Measurements from ENCODE around the gene ZDHHC19. TPM values are rescaled to one million over a fixed set of nuclear protein-coding genes. Genes with fewer than 3 reads are reported as not detected.

ZDHHC19 gene
- total and polyA plus RNA-seq, 2 experiments from 2014 or later, result not detected

DNA sequence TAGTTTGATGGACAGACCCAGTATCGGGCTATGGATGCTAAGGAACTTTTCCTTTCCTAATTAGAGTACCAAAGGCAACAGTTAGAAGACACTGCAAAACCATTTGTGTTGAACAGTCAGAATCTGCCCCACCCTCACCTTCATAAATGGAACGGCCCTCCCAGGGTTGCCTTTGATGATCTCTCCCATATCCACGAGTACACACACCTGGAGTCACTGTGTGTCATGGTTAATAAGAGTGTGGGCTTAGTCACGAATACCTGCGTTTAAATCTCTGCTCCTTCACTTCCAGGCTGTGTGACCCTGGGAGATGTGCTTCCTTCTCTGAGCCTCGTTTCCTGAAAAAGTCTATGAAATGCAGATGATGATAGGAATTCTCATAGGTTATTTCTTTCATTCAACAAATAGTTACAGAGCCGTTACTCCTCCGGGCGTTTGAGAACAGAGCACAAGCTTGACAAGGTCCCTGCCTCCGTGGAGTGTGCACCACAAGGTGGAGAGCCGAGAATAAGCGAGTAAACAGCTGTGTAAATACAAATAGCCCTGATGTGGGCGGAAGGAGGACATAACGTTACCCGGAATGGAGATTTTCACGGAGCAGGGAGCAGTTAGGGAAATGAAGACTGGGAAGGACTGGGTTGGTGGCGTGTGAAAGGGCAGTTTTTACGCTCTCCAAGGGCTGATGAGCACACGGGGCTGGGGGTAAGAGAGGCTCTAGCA, 11.8 kb upstream of the ZDHHC19 start:
- H3K36me3 ChIP-seq (ENCODE audit: low read depth), result no peaks in the 10 kb centered on the region
- no peak overlapping the region for H3K4me3 ChIP-seq
- no peaks in the 10 kb centered on the region for H3K79me2 ChIP-seq (ENCODE audit: insufficient read depth)
- in situ Hi-C loops (cut with MboI), result no loop called here
- H2AFZ ChIP-seq, result no peak overlapping the region; the same call in 1 of the 2 replicates
- H3K4me2 ChIP-seq (ENCODE audit: unreplicated experiment), result no peak overlapping the region
- no peak for TF ChIP-seq EZH2 (IDR thresholded peaks at IDR 0.05; ENCODE audit: insufficient read depth, poor library complexity, severe bottlenecking)
- TF ChIP-seq EZH2phosphoT487 (IDR thresholded peaks at IDR 0.05; ENCODE audit: insufficient read depth, low read depth), result no peak
- H3K9ac ChIP-seq, result no peak overlapping the region
- no peaks in the 10 kb centered on the region for H3K9me2 ChIP-seq (ENCODE audit: insufficient read depth)
- 55 to 59% methylated on average over 19 of the region's 19 CpGs for WGBS, 2 experiments (ENCODE audit: low coverage in 1 of 2, low lambda C conversion rate in 2 of 2, missing lambda C conversion rate in 2 of 2)
- H4K20me1 ChIP-seq (ENCODE audit: insufficient read depth), result no peaks in the 10 kb centered on the region
- no peak for DNase-seq
- H3K9me3 ChIP-seq (ENCODE audit: low read depth), result no peaks in the 10 kb centered on the region
- H3K27ac ChIP-seq, result no peak overlapping the region
- H3F3A ChIP-seq (ENCODE audit: insufficient read depth), result peaks cover 13% of the 10 kb centered on the region; the same call in 1 of the 2 replicates
- no peaks in the 10 kb centered on the region for H3K27me3 ChIP-seq (replicated peaks; ENCODE audit: insufficient read depth)
- peaks cover 6% of the 10 kb centered on the region; the same call in 1 of the 2 replicates for H3K4me1 ChIP-seq (ENCODE audit: insufficient read depth)

DNA sequence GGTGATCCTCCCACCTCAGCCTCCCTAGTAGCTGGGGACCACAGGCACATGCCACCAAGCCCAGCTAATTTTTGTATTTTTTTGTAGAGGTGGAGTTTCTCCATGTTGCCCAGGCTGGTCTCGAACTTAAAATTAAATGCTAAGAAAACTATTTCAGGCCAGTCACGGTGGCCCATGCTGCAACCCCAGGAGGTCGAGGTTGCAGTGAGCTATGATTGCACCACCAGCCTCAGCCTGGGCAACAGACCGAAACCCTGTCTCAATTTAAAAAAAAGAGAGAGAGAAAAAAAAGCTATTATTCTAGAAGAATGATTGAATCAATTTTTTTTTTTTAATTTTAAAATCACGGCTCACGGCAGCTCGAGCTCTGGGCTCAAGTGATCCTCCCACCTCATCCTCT, 9.8 kb upstream of the ZDHHC19 start:
- no peaks in the 10 kb centered on the region for H3K9me3 ChIP-seq (ENCODE audit: low read depth)
- H3K4me1 ChIP-seq (ENCODE audit: insufficient read depth), result peaks cover 6% of the 10 kb centered on the region; the same call in 1 of the 2 replicates
- WGBS, 2 experiments (ENCODE audit: low coverage in 1 of 2, low lambda C conversion rate in 2 of 2, missing lambda C conversion rate in 2 of 2), result 81 to 83% methylated on average over 7 of the region's 7 CpGs
- no peak overlapping the region for H2AFZ ChIP-seq
- no peak overlapping the region for H3K4me3 ChIP-seq
- TF ChIP-seq EZH2 (IDR thresholded peaks at IDR 0.05; ENCODE audit: insufficient read depth, poor library complexity, severe bottlenecking), result no peak
- TF ChIP-seq EZH2phosphoT487 (IDR thresholded peaks at IDR 0.05; ENCODE audit: insufficient read depth, low read depth), result no peak
- no peaks in the 10 kb centered on the region for H3K79me2 ChIP-seq (ENCODE audit: insufficient read depth)
- in situ Hi-C loops (cut with MboI), result no loop called here
- H3K27me3 ChIP-seq (replicated peaks; ENCODE audit: insufficient read depth), result no peaks in the 10 kb centered on the region
- no peaks in the 10 kb centered on the region for H3K9me2 ChIP-seq (ENCODE audit: insufficient read depth)
- no peak overlapping the region for H3K27ac ChIP-seq
- H3K4me2 ChIP-seq (ENCODE audit: unreplicated experiment), result no peak overlapping the region
- no peak for DNase-seq
- no peaks in the 10 kb centered on the region for H3K36me3 ChIP-seq (ENCODE audit: low read depth)
- no peaks in the 10 kb centered on the region for H4K20me1 ChIP-seq (ENCODE audit: insufficient read depth)
- H3K9ac ChIP-seq, result no peak overlapping the region
- peaks cover 13% of the 10 kb centered on the region; the same call in 1 of the 2 replicates for H3F3A ChIP-seq (ENCODE audit: insufficient read depth)

DNA sequence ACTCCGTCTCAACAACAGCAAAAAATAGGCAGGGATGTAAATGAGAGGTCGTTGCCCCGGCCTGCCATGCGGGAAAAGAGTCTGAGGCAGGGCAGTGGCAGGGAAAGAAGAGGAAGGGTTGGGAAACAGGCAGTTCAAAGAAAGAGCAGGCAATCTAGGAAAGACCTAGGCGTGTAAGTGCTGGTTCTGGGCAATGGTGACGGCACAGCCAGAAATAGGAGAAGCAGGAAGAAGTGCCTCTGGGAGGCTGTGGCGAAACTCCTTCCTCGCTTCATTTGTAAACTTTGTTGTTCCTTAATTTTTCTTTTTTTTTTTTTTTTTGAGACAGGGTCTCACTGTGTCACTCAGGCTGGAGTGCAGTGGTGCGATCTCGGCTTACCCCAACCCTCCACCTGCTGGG, 9.4 kb upstream of the ZDHHC19 start:
- 91% methylated on average over 10 of the region's 10 CpGs for WGBS, 2 experiments (ENCODE audit: low coverage in 1 of 2, low lambda C conversion rate in 2 of 2, missing lambda C conversion rate in 2 of 2)

DNA sequence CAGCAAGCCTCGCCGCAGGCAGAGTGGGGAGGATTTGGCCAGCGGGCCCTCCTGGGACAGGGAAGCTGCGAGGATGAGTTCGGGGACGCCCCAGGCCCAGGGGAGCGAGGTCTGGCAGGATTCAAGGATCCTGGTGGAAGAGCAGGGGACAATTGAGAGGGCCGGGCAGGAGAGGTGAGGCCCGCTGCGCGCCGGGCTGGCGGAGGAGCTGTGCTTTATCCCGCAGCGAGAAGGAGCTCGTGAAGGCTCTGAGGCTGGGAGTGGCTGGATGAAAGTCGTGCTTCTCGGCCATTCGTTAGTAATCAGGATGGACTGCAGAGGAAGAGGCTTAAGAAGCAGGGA, 8.7 kb upstream of the ZDHHC19 start:
- Histone ChIP-seq H3K9ac (peak overlapping the region; percentile 65), H3K4me1 (ENCODE audit: insufficient read depth) (peaks cover 6% of the 10 kb centered on the region; the same call in 1 of the 2 replicates), H4K20me1 (ENCODE audit: insufficient read depth) (no peaks in the 10 kb centered on the region), H3K27me3 (replicated peaks; ENCODE audit: insufficient read depth) (no peaks in the 10 kb centered on the region), H3K9me2 (ENCODE audit: insufficient read depth) (no peaks in the 10 kb centered on the region), H3F3A (ENCODE audit: insufficient read depth) (peaks cover 13% of the 10 kb centered on the region; the same call in 1 of the 2 replicates), H2AFZ (peak overlapping the region; percentile 70), H3K4me2 (ENCODE audit: unreplicated experiment) (peak overlapping the region; percentile 63), H3K79me2 (ENCODE audit: insufficient read depth) (no peaks in the 10 kb centered on the region), H3K27ac (peak overlapping the region; percentile 61), H3K36me3 (ENCODE audit: low read depth) (no peaks in the 10 kb centered on the region), H3K4me3 (peak overlapping the region; percentile 66), H3K9me3 (ENCODE audit: low read depth) (no peaks in the 10 kb centered on the region)
- in situ Hi-C loops (cut with MboI), result no loop called here
- DNase-seq, result no peak
- no peak for TF ChIP-seq EZH2 (IDR thresholded peaks at IDR 0.05; ENCODE audit: insufficient read depth, poor library complexity, severe bottlenecking)
- TF ChIP-seq EZH2phosphoT487 (IDR thresholded peaks at IDR 0.05; ENCODE audit: insufficient read depth, low read depth), result no peak
- WGBS, 2 experiments (ENCODE audit: low coverage in 1 of 2, low lambda C conversion rate in 2 of 2, missing lambda C conversion rate in 2 of 2), result 84 to 85% methylated on average over 19 of the region's 19 CpGs

More for the DNA sequence above, 9.4 kb upstream of the ZDHHC19 start:
- TF ChIP-seq EZH2phosphoT487 (IDR thresholded peaks at IDR 0.05; ENCODE audit: insufficient read depth, low read depth) (no peak), EZH2 (IDR thresholded peaks at IDR 0.05; ENCODE audit: insufficient read depth, poor library complexity, severe bottlenecking) (no peak)
- Histone ChIP-seq H3K4me2 (ENCODE audit: unreplicated experiment) (no peak overlapping the region), H3K27ac (no peak overlapping the region), H2AFZ (no peak overlapping the region), H3K9me2 (ENCODE audit: insufficient read depth) (no peaks in the 10 kb centered on the region), H3F3A (ENCODE audit: insufficient read depth) (peaks cover 13% of the 10 kb centered on the region; the same call in 1 of the 2 replicates), H3K79me2 (ENCODE audit: insufficient read depth) (no peaks in the 10 kb centered on the region), H3K27me3 (replicated peaks; ENCODE audit: insufficient read depth) (no peaks in the 10 kb centered on the region), H3K9ac (no peak overlapping the region), H3K9me3 (ENCODE audit: low read depth) (no peaks in the 10 kb centered on the region), H4K20me1 (ENCODE audit: insufficient read depth) (no peaks in the 10 kb centered on the region), H3K4me3 (no peak overlapping the region), H3K4me1 (ENCODE audit: insufficient read depth) (peaks cover 6% of the 10 kb centered on the region; the same call in 1 of the 2 replicates), H3K36me3 (ENCODE audit: low read depth) (no peaks in the 10 kb centered on the region)
- in situ Hi-C loops (cut with MboI), result no loop called here
- no peak for DNase-seq

Data from GM23248 (cell line).